Smooth muscle cell of bladder (primary cell): ENCODE results near the gene LAMC2. TPM values are rescaled to one million over a fixed set of nuclear protein-coding genes. Genes with fewer than 3 reads are reported as not detected.

Experiments used
- total RNA-seq: library from RNA; depleted of rRNA; stranded (reverse); fragments of >200 nt; gene quantifications from 2 replicates; pipeline ENCODE4 v1.2.3, GENCODE V29; 2014

LAMC2 gene
- total RNA-seq, result 8.5 and 12.5 TPM in 2 replicates

DNA sequence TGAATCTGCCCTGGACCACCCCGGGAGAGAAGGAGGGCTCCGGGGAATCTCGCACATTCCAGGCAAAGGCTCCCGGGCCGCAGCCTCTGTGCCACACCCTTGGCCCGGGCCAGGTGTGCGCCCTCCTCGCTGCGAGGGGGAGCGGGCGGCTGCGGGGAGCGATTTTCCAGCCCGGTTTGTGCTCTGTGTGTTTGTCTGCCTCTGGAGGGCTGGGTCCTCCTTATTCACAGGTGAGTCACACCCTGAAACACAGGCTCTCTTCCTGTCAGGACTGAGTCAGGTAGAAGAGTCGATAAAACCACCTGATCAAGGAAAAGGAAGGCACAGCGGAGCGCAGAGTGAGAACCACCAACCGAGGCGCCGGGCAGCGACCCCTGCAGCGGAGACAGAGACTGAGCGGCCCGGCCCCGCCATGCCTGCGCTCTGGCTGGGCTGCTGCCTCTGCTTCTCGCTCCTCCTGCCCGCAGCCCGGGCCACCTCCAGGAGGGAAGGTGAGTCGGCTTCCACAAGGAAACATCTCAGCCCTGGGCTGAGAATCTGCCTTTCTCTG, at the start of gene LAMC2:
Gene LAMC2, plus strand, starts transcription at position 324 of the 550 bp plus-strand sequence. Its CDS starts 89 bp downstream, at position 413.

Other genes starting within 250 kb of the LAMC2 start
- not detected in 2 replicates for gene SHCBP1L, start 233.1 kb upstream of the LAMC2 start, total RNA-seq
- 613 and 643 TPM in 2 replicates for gene LAMC1, start 162.8 kb upstream of the LAMC2 start, total RNA-seq
- gene NMNAT2, start 232.1 kb downstream of the LAMC2 start, total RNA-seq, result 0.18 and 0.28 TPM in 2 replicates